ENCODE measurements around the gene ZDHHC24.
"Not testable (repeated sequence)": the region's sequence is repeated elsewhere in the genome, so short reads cannot be mapped to it uniquely, and the experiment has no call there.

GRCh38 chr11:66585447-66585846 is 39.6 kb upstream of the ZDHHC24 start:
- TF ChIP-seq, protein P1, sequence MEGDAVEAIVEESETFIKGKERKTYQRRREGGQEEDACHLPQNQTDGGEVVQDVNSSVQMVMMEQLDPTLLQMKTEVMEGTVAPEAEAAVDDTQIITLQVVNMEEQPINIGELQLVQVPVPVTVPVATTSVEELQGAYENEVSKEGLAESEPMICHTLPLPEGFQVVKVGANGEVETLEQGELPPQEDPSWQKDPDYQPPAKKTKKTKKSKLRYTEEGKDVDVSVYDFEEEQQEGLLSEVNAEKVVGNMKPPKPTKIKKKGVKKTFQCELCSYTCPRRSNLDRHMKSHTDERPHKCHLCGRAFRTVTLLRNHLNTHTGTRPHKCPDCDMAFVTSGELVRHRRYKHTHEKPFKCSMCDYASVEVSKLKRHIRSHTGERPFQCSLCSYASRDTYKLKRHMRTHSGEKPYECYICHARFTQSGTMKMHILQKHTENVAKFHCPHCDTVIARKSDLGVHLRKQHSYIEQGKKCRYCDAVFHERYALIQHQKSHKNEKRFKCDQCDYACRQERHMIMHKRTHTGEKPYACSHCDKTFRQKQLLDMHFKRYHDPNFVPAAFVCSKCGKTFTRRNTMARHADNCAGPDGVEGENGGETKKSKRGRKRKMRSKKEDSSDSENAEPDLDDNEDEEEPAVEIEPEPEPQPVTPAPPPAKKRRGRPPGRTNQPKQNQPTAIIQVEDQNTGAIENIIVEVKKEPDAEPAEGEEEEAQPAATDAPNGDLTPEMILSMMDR (IDR thresholded peaks at IDR 0.05) = not testable (repeated sequence)
- not testable (repeated sequence) for TF ChIP-seq REST (IDR thresholded peaks at IDR 0.05; ENCODE audit: insufficient read depth in 1 of 2, low read depth in 2 of 2, low read length in 1 of 2); POLR2AphosphoS5 (IDR thresholded peaks at IDR 0.05; ENCODE audit: low read depth, low read length)

Data from Panc1 (cell line).